Measurements from ENCODE around the gene NFATC3.

DNA sequence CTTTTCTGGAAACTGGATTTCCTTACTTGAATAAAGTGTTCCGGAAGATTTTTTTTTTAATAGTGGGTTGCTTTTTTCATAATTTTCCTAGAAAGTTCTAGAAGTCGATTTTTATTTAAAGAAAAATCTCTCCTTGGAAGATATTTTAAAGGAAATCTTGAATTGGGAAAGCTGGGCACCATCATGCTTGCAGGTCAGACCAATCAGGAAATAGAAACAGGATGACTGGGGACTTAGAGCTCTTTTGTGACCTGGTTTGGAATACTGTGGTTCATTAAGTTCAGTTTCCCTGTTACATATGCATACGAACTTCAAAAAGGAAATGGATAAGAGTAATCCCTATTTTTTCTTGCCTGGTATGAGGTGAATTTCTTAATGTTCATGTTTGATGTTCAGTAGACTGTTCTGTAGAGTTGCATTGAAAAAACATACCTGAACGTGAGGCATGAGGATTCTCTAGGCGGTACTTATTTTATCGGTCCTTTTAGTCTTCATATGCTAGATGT, 1.2 kb downstream of the NFATC3 start:
- TF ChIP-seq, protein P1, sequence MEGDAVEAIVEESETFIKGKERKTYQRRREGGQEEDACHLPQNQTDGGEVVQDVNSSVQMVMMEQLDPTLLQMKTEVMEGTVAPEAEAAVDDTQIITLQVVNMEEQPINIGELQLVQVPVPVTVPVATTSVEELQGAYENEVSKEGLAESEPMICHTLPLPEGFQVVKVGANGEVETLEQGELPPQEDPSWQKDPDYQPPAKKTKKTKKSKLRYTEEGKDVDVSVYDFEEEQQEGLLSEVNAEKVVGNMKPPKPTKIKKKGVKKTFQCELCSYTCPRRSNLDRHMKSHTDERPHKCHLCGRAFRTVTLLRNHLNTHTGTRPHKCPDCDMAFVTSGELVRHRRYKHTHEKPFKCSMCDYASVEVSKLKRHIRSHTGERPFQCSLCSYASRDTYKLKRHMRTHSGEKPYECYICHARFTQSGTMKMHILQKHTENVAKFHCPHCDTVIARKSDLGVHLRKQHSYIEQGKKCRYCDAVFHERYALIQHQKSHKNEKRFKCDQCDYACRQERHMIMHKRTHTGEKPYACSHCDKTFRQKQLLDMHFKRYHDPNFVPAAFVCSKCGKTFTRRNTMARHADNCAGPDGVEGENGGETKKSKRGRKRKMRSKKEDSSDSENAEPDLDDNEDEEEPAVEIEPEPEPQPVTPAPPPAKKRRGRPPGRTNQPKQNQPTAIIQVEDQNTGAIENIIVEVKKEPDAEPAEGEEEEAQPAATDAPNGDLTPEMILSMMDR (IDR thresholded peaks at IDR 0.05): no peak
- TF ChIP-seq POLR2A (IDR thresholded peaks at IDR 0.05): no peak

All from heart left ventricle (tissue), 13 donors.